SK-N-MC (cell line): ENCODE measurements around the gene OTUD5.

Experiments used
- EZH2 ChIP-seq: fragments of 200-600 bp; sonication (generic); IDR thresholded peaks from one replicate; pipeline ENCODE4 v1.6.1; 2017; ENCODE audit warnings: antibody characterized with exemption
- POLR2AphosphoS5 ChIP-seq: IDR thresholded peaks from 2 replicates; pipeline ENCODE4 v1.6.1; 2012; ENCODE audit warnings: mild to moderate bottlenecking, low read depth, low read length, borderline replicate concordance

- TF ChIP-seq EZH2 (no peak), POLR2AphosphoS5 (no peak; the same call in 1 of the 2 replicates)
These were observed 1.3 kb upstream of the OTUD5 start for GRCh38 chrX:48958635-48959094.
